CD4-positive, alpha-beta T cell treated with Interleukin-6 for 4 hours (primary cell): Measurements from ENCODE around the gene NRL.
"Not testable (repeated sequence)": the region's sequence is repeated elsewhere in the genome, so short reads cannot be mapped to it uniquely, and the experiment has no call there.

Source experiments
- DNase-seq: peaks from one replicate; pipeline ENCODE4 v3.0.0-alpha.2; 2020; ENCODE audit warnings: mixed read lengths

The NRL gene

DNA sequence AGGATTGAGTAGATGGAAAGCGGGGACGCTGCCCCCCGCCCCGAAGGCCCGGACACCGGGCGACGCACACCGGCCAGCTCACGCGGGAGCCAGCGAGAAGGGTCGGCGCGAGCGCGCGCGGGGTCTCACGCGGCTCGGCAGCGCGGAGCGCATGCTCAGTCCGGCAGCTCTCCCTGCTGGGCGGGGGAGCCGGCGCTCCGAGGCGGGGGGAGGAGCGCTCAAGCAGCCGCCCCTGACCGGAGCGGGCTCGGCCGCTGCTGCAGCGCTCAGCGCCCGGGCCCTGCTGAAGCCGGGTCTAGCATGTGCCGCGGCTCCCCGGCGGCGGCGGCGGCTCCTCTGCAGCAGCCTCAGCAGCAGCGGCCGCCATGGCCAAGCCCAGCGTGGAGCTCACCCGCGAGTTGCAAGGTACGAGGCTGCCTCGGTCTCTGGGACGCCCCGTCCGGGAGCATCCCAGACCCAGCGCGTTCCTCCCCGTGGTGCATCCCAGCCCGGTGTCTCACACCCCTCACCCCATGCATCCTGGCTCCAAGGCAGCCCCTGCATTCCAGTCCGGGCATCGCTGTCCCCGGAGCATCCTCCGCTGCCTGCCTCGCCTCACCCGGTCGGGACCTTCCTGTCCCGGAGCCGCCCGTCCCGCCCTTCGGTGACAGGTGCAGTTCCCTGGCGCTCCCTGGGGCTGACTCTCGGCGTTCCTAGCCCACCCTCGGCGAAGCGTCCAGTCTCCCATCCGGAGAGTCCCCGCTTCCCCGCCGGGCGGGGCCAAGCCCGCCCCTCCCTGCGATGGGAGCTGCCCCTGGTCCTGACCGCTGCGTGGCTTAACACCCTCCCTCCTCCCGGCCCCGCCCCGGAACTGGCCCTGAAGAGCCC is 62.7 kb downstream of the NRL start, which contains the start of gene CARMIL3:
Gene CARMIL3, plus strand, starts transcription at position 221 of the 867 bp plus-strand sequence. Its CDS starts 145 bp downstream, at position 366.
- DNase-seq: peak; percentile 74

DNA sequence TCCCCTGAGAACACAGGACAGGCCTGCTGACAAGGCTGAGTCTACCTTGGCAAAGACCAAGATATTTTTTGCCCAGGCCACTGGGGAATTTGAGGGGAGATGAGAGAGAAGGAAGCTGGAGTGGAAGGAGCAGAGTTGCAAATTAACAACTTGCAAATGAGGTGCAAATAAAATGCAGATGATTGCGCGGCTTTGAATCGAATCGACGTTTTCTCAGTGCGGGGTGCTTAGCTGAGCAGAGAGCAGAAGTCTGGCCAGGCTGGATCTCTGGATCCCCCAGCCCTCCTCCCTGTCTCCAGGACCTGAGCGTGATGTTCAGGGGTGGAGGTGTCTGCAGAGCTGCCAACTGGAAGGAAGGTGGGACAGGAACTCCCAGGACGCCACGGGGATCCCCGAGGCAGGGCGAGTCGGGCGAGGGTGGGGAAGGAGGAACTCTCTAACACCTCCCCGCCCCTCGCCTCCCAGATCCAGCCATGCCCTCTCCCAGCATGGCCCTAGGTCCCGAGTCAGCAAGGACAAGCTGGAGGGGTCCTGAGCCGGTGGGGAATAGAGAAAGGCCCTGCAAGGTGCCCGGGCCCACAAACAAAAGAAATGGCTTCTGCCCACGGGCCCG is 63.5 kb downstream of the NRL start:
- DNase-seq: peak; percentile 12

DNA sequence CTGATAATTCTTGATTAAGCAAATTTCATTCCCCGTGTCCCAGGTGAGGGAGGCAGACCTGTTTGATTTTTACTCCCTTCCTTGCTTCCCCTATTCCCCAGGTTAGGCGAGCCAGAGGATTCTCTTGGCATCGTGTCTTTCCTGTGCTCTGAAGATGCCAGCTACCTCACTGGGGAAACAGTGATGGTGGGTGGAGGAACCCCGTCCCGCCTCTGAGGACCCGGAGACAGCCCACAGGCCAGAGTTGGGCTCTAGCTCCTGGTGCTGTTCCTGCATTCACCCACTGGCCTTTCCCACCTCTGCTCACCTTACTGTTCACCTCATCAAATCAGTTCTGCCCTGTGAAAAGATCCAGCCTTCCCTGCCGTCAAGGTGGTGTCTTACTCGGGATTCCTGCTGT is 64.0 kb downstream of the NRL start:
- not testable (repeated sequence) for DNase-seq

DNA sequence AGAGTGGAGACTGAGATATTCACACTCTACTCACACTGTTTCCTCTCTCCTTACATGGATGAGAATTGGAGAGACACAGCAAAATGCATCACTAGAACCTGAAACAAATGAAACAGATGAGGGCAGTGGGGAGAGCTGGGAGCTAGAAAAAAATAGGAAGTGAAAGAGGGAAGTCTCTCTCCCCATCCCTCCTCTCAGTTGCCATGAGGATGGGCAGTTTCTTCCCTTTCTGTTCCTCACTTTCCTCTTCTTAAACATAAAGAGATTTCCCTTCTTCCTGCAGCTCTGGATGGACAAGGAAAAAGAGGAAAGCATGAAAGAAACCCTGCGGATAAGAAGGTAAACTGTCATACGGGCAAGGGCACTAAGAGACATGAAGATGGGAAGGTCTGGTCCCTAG is 65.7 kb downstream of the NRL start:
- DNase-seq: not testable (repeated sequence)

DNA sequence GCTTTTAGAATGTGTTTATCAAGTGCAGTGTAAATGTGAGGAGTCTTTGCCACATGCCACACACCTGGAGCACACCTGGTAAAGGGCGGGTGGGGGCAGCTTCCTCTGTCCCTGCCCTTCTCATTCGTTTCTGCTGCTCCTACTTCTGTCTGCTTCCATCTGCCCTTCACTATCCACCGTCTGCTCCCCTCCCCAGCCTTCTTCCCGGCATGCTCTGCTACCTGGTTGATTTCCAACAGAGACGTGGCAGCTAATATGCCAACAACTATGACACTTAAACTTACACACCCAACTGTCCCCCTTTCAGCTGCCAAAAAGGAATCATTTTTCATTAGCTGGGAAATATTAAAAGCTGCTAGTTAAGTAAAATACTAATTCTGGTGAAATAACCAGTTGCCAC is 72.0 kb downstream of the NRL start:
- DNase-seq: no peak

DNA sequence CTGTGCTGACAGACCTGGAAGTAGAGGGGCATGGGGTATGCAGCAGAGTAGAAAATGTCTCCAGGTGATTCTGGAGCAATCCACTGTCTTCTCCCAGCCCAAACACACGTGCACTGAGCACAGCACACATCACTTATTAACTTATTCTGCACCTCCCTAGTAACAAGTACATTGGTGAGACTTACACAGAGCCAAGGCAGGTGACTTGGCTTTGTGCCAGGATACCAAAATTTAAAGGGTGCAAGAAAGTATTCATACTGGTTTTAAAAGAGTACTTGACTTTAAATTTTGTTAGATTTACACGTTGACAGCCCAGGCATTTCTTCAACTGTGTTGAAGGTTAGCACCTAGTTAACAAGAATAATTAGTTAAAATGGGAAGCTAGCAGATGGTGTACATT is 74.1 kb downstream of the NRL start:
- no peak for DNase-seq

DNA sequence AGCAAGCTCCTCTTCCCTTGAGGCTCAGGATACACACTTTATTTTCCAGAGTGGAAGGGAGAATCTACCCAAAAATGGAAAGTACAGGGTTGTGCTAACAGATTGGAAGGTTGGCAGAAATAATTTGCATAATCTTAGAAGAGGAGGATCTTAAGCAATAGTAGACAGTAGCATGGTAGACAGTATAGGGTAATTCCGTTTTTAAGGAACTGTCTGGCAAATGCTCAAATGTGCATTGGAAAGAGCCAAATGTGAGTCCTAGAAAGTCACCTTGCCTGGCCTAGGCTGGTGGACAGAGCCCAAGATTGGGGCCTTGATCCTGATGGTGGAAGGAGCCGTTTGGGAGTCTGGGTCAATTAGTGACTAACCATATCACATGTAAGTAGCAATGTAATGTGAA is 76.1 kb downstream of the NRL start:
- no peak for DNase-seq

DNA sequence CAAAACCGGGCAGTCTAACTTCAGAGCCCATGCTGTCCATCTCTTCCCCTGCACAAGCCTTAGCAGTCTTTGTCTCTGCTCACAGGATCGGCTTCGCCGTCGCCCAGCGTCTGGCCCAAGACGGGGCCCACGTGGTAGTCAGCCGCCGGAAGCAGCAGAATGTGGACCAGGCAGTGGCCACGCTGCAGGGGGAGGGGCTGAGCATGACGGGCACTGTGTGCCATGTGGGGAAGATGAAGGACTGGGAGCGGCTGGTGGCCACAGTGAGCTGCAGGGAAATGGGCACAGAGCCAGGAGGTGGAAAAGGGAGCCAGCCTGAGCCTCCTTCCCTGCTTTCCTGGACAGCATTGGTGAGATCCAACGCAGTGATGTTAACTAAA is 77.1 kb downstream of the NRL start:
- DNase-seq: no peak

DNA sequence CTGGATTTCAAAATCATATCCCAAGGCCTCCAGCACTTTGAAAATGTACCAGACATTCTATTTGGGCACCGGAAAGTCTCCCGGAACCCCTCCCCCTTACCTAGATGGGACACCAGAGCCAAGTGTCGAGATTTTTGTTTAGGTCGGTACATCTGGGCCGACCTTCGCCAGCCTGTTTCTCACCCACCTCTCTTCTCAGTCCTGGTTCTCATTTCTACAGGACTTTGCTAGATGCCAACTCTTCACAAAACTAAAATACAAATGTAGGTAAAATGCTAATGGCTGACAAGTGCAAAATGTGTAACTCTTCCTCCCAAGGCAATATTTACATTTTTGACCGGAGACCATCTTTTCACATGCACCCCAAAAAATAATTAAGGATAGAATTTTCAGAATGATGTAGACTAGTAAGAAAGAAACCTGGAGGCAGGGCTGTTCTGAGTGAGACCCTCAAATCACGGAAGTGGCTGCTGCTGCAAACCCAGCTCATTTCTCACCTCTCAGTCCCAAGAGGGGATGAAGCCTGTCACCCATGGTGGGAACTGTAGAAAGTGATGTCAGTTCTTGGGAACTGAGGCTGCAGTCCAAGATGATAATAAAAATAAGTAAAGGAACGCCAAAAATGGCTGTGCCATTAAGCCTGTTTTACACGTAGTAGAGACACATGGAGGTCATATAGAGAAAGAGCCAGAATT is 77.6 kb downstream of the NRL start:
- DNase-seq: not testable (repeated sequence)

DNA sequence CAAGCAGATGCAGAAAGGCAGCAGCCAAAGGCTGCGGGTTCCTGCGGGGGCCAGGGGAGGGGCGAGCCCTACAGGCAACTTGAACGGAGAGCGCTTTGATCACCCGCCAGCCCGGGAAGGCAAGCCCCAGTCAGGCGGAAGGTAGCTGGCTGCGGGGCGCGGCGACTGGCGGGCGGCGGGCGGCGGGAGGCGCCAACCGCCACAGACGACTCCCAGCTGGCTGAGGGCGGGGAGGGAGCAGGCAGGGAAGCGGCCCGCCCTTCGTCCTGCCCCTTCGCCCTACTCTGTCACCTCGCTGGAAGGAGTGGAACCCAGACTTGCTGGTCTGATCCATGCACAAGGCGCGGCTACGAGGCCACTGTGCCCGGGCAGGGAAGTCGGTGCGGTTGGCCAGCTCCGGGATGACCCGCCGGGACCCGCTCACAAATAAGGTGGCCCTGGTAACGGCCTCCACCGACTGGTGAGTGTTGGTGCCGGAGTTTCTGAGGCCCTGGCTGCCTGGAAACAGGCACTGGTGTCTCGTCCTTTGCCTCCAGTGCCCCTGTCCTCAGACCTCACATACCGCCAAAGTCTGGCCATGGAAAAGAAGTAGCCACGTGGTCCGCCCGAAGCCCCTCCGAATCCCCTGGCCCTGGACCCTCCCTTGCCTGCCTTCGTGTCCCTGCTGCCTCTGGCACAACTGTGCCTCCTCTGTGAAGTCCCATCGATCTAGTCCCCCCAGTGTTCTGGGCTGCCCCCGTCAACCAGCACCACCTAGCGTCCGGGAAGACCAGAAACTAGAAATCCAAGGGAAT is 78.4 kb downstream of the NRL start:
- peak; percentile 75 for DNase-seq

DNA sequence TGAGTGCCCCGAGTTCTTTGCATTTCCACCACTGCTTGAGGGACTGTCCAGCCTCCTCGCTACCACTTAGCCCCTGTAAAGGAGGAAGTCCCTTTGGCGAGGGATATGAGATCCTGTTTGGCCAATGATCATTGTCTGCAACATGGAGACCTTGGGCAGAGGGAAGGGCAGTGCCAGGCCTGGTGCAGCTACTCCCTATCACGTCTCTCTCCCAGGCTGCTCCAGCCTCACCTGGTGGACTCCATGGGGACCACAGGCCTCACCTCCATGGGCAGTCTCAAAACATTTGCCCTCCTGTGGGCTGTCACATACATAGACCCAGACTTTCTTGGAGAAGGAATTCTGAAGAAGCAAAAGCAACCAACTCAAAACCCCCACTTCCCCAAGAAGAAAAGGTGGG is 79.0 kb downstream of the NRL start:
- DNase-seq: not testable (repeated sequence)

DNA sequence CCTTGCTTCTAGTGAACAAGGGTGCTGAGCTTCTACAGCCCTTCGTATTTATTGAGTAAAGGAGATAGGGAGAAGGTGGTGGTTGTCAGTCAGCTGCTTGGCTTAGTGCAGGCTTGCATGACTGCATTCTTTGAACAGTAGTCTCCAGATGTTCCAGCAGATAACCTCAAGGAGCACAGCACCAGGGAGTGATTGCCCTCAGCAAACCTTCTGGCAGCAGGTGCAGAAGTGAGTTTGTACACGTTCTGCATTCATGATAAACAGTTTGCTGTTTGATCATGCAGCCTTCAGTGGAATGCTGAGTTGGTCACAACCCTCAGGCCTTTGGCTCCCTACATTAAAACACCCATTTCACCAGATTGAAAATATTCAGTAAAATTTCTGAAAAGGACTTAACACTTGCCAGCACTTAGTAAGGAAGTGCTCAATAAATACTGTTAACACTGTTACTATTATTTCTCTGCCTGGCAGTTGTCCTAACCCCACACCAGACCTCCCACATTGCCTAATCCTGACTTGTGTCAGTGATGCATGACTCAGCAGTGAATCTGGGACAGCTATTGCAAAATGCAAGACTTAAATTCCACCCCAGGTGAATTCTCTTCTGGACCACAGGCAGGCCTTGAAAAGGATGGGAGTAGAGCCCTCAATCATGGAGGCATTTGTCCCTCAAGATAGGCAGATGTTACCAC is 81.9 kb downstream of the NRL start:
- DNase-seq: no peak

DNA sequence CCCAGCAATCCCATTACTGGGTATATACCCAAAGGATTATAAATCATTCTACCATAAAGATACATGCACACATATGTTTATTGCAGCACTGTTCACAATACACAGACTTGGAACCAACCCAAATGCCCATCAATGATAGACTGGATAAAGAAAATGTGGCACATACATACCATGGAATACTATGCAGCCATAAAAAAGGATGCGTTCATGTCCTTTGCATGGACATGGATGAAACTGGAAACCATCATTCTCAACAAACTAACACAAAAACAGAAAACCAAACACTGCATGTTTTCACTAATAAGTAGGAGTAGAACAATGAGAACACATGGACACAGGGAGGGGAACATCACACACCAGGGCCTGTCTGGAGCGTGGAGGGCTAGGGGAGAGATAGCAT is 83.4 kb downstream of the NRL start:
- DNase-seq: not testable (repeated sequence)

DNA sequence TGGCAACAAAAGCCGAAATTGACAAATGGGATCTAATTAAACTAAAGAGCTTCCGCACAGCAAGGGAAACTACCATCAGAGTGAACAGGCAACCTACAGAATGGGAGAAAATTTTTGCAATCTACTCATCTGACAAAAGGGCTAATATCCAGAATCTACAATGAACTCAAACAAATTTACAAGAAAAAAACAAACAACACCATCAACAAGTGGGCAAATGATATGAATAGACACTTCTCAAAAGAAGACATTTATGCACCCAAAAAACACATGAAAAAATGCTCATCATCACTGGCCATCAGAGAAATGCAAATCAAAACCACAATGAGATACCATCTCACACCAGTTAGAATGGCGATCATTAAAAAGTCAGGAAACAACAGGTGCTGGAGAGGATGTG is 85.1 kb downstream of the NRL start:
- DNase-seq: not testable (repeated sequence)
